Measurements from ENCODE around the gene EFCAB12.
A peak's percentile ranks its signal among the peaks of the same experiment; 100 is the strongest.

DNA sequence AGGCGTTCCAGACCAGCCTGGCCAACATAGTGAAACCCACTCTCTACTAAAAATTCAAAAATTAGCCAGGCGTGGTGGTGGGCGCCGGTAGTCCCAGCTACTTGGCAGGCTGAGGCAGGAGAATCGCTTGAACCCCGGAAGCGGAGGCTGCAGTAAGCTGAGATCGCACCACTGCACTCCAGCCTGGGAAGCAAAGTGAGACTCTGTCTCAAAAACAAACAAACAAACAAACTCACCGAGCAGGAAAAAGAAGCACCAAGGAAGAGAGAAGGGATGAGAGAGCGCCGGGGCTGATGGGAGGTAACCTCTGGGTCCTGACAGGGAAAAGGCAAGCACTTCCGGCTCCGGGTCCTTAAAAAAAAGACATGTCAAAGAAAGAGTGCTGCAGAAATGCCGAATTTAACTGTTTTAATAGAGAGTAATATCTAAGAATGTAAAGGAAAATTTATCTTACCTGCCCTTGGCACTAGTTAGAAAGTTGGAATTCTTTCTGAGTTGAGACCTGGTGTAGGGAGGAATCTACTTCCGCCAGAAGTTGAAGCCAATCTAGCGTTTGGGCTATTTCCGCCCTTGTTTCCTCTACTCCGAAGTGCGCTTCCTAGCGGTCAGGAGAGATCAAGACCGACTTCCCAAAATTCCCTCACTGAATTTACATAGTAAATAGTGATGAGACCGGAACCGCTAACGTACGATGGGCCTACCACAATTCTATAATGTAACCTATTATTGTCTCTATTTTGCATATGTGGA lies 29.1 kb downstream of the EFCAB12 start:
- peak; percentile 95 for TF ChIP-seq CTCF (IDR thresholded peaks at IDR 0.05; ENCODE audit: borderline replicate concordance, extremely low read depth, low read length, poor library complexity, severe bottlenecking)
- TF ChIP-seq EZH2 (IDR thresholded peaks at IDR 0.05; ENCODE audit: borderline replicate concordance, low read depth, low read length, severe bottlenecking) = no peak
